Uterus (tissue), 2 donors: ENCODE data around the gene F2RL2.

ENCODE experiments used
- CTCF ChIP-seq, 4 experiments: fragments of 200-600 bp in 2 of 4; fragments of 450-650 bp in 2 of 4; sonication (generic) in 2 of 4; IDR thresholded peaks; one replicate each; pipeline ENCODE4 v1.5.1; 2016 to 2019; ENCODE audit warnings: antibody characterized with exemption in 4 of 4, mild to moderate bottlenecking in 2 of 4, moderate library complexity in 1 of 4
- POLR2A ChIP-seq, 2 donors: fragments of 450-650 bp; IDR thresholded peaks; one replicate each; pipeline ENCODE4 v1.6.1; 2016; ENCODE audit warnings: antibody characterized with exemption in 2 of 2, mild to moderate bottlenecking in 1 of 2, moderate library complexity in 1 of 2

GRCh38 chr5:76660360-76660759 lies 37.2 kb upstream of the F2RL2 start:
- TF ChIP-seq CTCF (IDR thresholded peaks at IDR 0.05) (no peak), POLR2A (IDR thresholded peaks at IDR 0.05) (no peak)
